Endodermal cell (in vitro differentiated cells): Measurements from ENCODE around the gene PEA15. TPM values are rescaled to one million over a fixed set of nuclear protein-coding genes. Genes with fewer than 3 reads are reported as not detected.

Experiments used
- DNase-seq: peaks from one replicate; pipeline ENCODE4 v3.0.0-alpha.2; 2017
- H3K27ac ChIP-seq: 2 replicates; pipeline ENCODE4 v1.5.1; 2013; ENCODE audit warnings: mild to moderate bottlenecking, low read depth, low read length, moderate library complexity
- H3K27me3 ChIP-seq: 2 replicates; pipeline ENCODE4 v1.6.1; 2013; ENCODE audit warnings: mild to moderate bottlenecking, low read length, moderate library complexity; ENCODE audit not compliant: insufficient read depth, control insufficient read depth, poor library complexity, severe bottlenecking
- H3K36me3 ChIP-seq: 2 replicates; pipeline ENCODE4 v1.7.0; 2013; ENCODE audit warnings: mild to moderate bottlenecking, low read length, moderate library complexity; ENCODE audit not compliant: control insufficient read depth, insufficient read depth
- H3K4me1 ChIP-seq: one replicate; pipeline ENCODE4 v1.7.0; 2013; ENCODE audit warnings: low read length; ENCODE audit not compliant: control insufficient read depth, insufficient read depth
- H3K4me3 ChIP-seq: 2 replicates; pipeline ENCODE4 v1.5.1; 2013; ENCODE audit warnings: mild to moderate bottlenecking, low read length, moderate library complexity
- H3K9ac ChIP-seq: 2 replicates; pipeline ENCODE4 v1.6.1; 2013; ENCODE audit warnings: mild to moderate bottlenecking, low read length, moderate library complexity; ENCODE audit not compliant: poor library complexity, severe bottlenecking; ENCODE audit errors: extremely low read depth
- H3K9me3 ChIP-seq: 2 replicates; pipeline ENCODE4 v1.6.1; 2013; ENCODE audit warnings: mild to moderate bottlenecking, low read length, moderate library complexity; ENCODE audit not compliant: control insufficient read depth
- H3K27ac Mint-ChIP-seq: 2 replicates; pipeline ENCODE4 v1.8.0; 2020; ENCODE audit warnings: mixed read lengths
- H3K27me3 Mint-ChIP-seq: 2 replicates; pipeline ENCODE4 v1.8.0; 2021; ENCODE audit warnings: mild to moderate bottlenecking, mixed read lengths; ENCODE audit not compliant: insufficient read depth
- H3K36me3 Mint-ChIP-seq: 2 replicates; pipeline ENCODE4 v1.8.0; 2020; ENCODE audit warnings: low read depth, mixed read lengths
- H3K4me1 Mint-ChIP-seq: 2 replicates; pipeline ENCODE4 v1.8.0; 2020; ENCODE audit warnings: mixed read lengths
- H3K4me3 Mint-ChIP-seq: 2 replicates; pipeline ENCODE4 v1.8.0; 2020; ENCODE audit warnings: mild to moderate bottlenecking, moderate library complexity, mixed read lengths
- H3K9me3 Mint-ChIP-seq: 2 replicates; pipeline ENCODE4 v1.8.0; 2020; ENCODE audit warnings: mild to moderate bottlenecking, mixed read lengths
- CTCF ChIP-seq: fragments of 200-600 bp; sonication (generic); conservative IDR thresholded peaks from 2 replicates; pipeline ENCODE4 v1.5.0; 2021; ENCODE audit warnings: antibody characterized with exemption, mild to moderate bottlenecking
- WGBS, 2 experiments: methylation state at CpG; one replicate each; pipeline versions ENCODE4 v1.1.5 to v1.1.7; 2013; ENCODE audit warnings: missing lambda C conversion rate in 2 of 2, mixed read lengths in 1 of 2; ENCODE audit not compliant: insufficient coverage in 1 of 2, insufficient read length in 1 of 2; 5-methylcytosine and 5-hydroxymethylcytosine counted together
- total RNA-seq, 2 donors: library from RNA; stranded (reverse); fragmentation: NEBNext Ultra II Directional in 1 of 2; extraction: Animal tissue kit (Norgen Biotek cat#: 25700) in 1 of 2; gene quantifications; 2 replicates in 1 of 2; 3 replicates in 1 of 2; pipeline ENCODE4 v1.2.1, GENCODE V29; 2021

The PEA15 gene
- total RNA-seq, 2 donors from 2014 or later = 55.9 to 56.3 TPM

- H3K4me1 Mint-ChIP-seq = peaks cover 15% of the 10 kb centered on the region
- H3K27me3 Mint-ChIP-seq = peaks cover 8% of the 10 kb centered on the region
- 84 to 93% methylated on average over 2 to 4 of the region's 4 CpGs for WGBS, 2 experiments
- no peak for TF ChIP-seq CTCF
- no peaks in the 10 kb centered on the region for H3K4me1 ChIP-seq
- no peak overlapping the region for H3K27ac Mint-ChIP-seq
- no peak for DNase-seq
- H3K27me3 ChIP-seq = no peaks in the 10 kb centered on the region
- H3K4me3 ChIP-seq = no peak overlapping the region
- H3K9me3 ChIP-seq = no peaks in the 10 kb centered on the region
- no peak overlapping the region for H3K27ac ChIP-seq
- H3K36me3 ChIP-seq = no peaks in the 10 kb centered on the region
- H3K9me3 Mint-ChIP-seq = no peaks in the 10 kb centered on the region
- no peaks in the 10 kb centered on the region for H3K36me3 Mint-ChIP-seq
- H3K4me3 Mint-ChIP-seq = no peak overlapping the region
- no peak overlapping the region for H3K9ac ChIP-seq
Observed at GRCh38 chr1:160264795-160265307, 59.7 kb downstream of the PEA15 start.

Other genes starting within 250 kb of the PEA15 start
- 1 to 10 TPM; 4.6 to 5.2 TPM for gene PIGM, start 173.4 kb upstream of the PEA15 start, total RNA-seq
- gene KCNJ10, start 135.2 kb upstream of the PEA15 start, total RNA-seq = under 1 TPM in 1 of 2 donors, not detected in 1; 0.26 TPM
- gene KCNJ9, start 123.8 kb upstream of the PEA15 start, total RNA-seq = not detected
- 10 to 100 TPM; 34.5 to 35.9 TPM for gene IGSF8, start 106.8 kb upstream of the PEA15 start, total RNA-seq
- gene ATP1A2, start 89.6 kb upstream of the PEA15 start, total RNA-seq = 1 to 10 TPM; 3.0 to 3.2 TPM
- under 1 TPM; 0.55 to 0.75 TPM for gene ATP1A4, start 53.8 kb upstream of the PEA15 start, total RNA-seq
- under 1 TPM; 0.29 to 0.77 TPM for gene CASQ1, start 14.8 kb upstream of the PEA15 start, total RNA-seq
- 100 to 1,000 TPM; 185 to 238 TPM for gene DCAF8, start 57.2 kb downstream of the PEA15 start, total RNA-seq
- gene PEX19, start 79.7 kb downstream of the PEA15 start, total RNA-seq = 100 to 1,000 TPM in 1 of 2 donors, 10 to 100 TPM in 1; 94.7 to 102 TPM
- 100 to 1,000 TPM; 159 to 174 TPM for gene COPA, start 137.9 kb downstream of the PEA15 start, total RNA-seq
- gene NCSTN, start 138.0 kb downstream of the PEA15 start, total RNA-seq = 100 to 1,000 TPM; 103 to 107 TPM
- gene NHLH1, start 161.7 kb downstream of the PEA15 start, total RNA-seq = under 1 TPM; 0.31 to 0.57 TPM
- gene VANGL2, start 195.2 kb downstream of the PEA15 start, total RNA-seq = 10 to 100 TPM; 62.5 to 67.5 TPM